ENCODE results near the gene NXT1.

DNA sequence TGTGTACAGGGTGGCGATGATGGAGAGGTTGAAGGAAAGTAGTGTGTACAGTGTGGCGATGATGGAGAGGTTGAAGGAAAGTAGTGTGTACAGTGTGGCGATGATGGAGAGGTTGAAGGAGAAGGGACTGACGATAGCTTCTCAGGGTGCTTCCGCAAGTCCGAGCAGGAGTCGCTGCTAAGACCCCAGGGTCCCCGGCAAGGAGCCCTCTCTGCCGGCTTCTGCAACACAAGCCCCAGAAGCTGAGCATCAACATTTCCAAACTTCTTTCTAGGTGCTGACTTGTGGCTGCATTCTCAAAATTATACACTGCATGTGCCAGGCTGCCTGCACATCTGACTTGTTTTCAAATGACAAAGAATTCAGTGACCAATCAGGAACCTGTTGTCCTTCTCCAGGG lies 47.8 kb upstream of the NXT1 start:
- TF ChIP-seq, protein P1, sequence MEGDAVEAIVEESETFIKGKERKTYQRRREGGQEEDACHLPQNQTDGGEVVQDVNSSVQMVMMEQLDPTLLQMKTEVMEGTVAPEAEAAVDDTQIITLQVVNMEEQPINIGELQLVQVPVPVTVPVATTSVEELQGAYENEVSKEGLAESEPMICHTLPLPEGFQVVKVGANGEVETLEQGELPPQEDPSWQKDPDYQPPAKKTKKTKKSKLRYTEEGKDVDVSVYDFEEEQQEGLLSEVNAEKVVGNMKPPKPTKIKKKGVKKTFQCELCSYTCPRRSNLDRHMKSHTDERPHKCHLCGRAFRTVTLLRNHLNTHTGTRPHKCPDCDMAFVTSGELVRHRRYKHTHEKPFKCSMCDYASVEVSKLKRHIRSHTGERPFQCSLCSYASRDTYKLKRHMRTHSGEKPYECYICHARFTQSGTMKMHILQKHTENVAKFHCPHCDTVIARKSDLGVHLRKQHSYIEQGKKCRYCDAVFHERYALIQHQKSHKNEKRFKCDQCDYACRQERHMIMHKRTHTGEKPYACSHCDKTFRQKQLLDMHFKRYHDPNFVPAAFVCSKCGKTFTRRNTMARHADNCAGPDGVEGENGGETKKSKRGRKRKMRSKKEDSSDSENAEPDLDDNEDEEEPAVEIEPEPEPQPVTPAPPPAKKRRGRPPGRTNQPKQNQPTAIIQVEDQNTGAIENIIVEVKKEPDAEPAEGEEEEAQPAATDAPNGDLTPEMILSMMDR (IDR thresholded peaks at IDR 0.05), result no peak
- no peak for TF ChIP-seq EP300 (IDR thresholded peaks at IDR 0.05)

All from gastroesophageal sphincter (tissue), 3 donors.